HG02678 (cell line): ENCODE results near the gene RIN3.

Experiments
- ATAC-seq: cut with Tn5 transposase; IDR thresholded peaks from one replicate; pipeline ENCODE4 v1.9.1; 2021; ENCODE audit warnings: mild to moderate bottlenecking, moderate library complexity; ENCODE audit not compliant: unreplicated experiment

The RIN3 gene

DNA sequence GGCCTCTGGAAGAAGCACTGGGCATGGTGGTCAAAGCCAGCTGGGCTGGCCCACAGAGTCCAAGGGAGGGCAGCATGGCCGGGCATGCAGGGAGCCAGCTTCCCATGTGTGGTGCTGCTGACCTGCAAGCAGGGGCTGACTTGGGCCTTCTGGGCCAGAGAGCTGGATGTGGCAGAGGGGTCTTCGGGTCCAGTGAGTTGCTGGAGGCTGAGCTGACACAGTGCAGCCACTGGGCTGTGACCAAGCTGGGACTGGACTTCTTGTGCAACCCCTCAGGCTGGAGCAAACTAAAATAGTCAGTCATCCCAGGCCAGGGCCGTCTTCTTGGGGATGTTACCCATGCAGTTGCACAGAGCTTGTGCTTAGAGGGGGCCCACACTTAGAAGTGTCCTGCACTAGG lies 7.3 kb upstream of the RIN3 start:
- no peak for ATAC-seq

DNA sequence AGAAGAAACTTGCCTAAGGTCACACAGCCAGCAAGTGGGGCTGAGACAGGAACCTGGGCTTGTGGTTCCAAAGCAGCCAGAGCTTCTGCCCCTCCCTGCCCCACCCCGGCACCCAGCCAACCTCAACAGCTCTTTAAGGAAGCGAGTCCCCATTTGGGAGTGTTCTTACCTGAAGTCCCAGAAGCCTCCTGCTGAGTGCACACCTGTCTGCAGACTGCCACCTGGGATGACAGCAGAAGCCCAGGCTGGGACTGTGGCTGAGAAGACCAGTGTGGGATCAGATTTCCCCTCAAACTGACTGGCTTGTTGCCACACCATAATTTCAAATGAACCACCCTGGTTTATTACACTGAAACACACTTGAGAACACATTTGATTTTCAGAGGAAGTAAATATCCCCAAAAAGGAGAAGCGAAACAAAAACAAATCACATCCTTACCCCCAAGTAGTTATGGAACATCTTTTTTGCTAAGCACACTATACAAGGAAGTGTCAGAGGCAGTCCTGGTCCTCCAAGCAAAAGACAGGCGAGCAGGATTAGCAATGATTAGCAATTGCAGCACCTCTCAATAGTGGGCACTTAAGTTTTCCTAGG lies 6.3 kb upstream of the RIN3 start:
- ATAC-seq = peak; percentile 64

DNA sequence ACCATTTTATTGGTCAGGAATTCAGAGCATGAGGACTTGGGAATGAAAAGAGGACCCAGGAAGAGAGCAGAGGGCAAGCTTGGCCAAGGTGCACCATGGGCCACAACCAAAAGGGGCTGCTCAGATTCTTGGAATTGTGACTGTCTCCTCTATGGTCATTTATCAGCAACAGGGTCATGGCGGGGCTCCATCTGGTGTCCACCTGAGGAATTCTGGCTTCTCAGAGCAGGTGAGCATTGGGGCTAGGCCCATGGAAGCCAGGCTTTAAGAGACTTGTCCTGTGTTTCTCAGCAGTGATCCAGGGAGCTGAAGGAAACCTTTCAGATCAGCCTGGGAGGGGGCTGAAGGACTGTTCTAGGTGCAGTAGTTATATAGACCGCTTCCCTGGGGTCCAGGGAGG lies 2.6 kb upstream of the RIN3 start:
- no peak for ATAC-seq

DNA sequence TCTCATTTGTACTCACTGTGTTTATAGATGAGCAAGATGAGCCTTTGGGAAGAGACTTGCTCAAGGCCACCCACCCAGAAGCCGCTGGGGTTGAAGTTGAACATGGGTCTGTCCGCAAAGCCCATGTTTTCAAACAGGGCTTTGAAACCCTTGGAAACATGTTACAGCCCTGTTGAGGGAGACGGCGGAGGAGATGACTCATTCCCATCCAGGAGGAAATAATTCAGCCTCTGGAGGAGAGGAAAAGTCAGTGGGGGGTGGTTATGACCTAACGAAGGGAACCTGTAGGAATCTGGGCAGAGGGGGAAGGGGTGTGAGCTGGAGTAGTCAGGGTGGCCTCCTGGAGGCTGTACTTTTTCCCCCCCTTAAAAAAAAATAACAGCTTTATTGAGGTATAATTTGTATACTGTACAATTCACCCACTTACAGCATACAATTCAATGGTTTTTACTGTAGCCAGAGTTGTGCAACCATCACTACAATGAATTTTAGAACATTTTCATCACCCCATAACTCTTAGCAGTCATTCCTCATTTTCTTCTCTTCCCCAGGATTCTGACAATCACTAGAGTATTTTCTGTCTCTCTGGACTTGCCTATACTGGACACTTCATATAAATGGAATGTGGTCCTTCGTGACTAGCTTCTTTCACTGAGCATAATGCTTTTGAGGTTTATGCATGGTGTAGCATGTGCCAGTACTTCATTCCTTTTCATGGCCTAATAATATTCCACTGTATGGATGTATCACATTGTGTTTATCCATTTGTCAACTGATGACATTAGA lies 1.9 kb upstream of the RIN3 start:
- ATAC-seq = no peak

DNA sequence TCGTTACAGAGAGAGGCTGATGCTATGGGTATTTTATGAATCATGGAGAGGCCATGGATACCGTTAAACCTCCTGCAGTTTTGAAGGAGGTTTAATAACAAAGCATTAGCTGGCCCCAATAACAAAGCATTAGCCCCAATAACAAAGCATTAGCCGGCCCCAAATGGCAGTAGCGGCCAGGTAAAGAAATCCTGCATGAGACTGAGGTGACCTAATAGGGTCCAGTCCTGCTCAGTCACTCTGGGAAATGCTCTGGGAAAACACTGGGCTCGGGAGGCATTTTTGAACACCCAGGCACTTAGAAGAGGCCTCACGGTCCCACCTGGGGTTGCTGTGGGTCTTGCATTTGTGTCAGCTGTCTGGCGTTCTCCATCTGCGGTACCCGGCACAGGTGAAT lies 776 bp upstream of the RIN3 start:
- no peak for ATAC-seq

DNA sequence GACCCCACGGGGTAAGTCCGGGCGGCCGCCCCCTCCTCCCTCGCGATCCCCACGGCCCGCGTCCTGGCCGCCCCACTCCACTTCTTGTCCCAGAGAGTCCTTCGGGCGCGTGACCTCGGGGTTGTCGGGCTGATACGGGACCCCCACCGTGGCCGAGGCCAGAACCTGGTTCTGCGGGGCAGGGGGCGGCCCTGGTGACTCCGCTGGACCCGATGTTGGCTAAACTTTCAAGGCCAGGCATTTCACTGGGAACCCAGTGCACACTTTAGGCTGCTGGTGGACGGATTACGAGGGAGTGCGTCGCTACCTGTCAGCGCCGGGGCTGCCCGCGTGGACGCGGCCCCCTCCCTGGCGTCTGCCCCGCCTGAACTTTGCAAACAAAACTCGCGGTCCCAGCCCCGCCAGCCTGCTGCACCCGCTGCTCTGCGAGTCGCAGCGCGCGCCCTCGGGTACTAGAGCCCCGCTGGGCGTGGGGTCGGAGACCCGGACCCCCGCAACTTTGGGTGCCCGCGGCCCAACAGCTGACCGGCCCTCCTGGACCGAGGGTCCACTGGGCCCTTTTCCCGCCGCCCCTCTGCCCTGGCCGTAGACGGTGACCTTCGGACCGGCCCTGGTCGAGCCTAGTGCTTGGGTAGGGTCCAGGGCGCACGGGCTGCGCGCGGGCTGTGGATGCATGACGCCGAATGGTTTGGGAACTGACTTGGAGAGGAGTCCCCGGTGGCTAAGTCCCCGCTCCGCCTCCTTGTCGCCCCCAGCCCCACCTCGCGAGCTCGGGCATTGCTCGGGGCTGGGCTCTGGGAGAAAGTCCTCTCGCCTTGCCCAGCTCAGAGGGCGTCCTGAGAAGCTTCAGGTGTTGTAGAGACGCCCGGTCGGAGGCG lies 624 bp downstream of the RIN3 start:
- peak; percentile 30 for ATAC-seq

DNA sequence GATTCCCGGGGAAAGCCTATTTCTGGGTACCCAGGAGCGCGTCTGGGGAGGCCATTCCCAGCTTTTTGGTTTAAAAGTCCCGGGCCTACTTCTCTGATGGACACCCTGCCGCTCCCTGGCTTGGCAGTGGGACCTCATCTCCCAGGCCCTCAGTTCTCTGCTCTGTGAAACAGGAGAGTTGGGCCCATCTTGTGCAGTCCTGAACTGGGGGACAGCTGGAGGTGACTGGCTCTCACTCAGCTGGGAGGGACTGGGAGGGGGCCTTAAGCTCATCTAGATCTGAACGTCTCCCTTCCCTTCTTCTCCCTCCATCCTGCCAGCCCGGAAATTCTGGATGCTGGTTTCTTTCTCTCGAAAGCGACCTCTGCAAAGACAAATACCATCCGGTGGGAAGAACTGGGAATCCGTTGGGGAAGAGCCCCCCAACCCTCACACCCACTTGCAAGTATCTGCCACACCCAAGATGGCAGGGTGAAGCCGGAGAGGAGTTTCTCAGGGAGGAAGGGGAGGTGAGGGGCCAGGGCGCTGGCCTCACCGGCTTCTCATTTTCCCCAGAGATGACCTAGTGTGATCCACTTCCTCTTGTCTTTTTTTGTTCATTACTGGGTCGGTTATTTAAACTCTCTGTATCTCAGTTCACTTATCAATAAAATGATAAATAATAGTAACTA lies 1.4 kb downstream of the RIN3 start:
- no peak for ATAC-seq

DNA sequence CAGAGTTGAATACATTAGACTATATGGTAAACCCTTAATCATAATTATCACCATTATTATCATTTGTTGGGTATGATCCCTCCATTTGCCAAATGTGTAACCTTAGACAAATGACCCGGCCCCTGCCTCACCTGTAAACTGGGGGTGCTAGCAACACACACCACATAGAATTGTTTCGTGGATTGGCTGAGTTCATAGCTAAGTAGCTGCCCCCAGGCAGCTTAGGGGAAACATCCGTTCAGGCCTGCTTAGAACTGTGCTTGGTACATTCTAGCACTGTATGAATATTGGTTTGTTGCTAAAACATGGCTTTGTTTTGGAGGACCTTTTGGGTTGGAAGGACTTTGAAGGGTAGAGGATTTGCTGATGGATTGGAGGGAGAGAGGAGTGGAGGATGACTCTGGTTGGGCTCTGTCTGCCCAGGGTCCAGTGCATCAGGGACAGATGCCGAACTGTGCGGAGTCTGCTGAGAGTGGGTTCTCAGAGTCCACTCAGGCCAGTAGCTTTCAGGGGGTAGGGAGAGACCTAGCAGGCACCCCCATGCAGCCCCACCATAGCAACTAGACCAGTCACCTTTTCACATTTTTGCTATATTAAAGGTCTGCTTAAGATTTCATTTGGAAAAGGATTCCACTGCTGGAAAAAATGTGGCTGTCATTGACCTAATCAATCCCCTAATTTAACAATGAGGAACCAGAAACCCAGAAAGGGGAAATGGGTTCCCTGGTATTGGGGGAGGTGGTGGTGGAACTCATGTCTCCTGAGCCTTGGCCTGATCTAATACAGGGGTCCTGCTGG lies 2.2 kb downstream of the RIN3 start:
- ATAC-seq = no peak

DNA sequence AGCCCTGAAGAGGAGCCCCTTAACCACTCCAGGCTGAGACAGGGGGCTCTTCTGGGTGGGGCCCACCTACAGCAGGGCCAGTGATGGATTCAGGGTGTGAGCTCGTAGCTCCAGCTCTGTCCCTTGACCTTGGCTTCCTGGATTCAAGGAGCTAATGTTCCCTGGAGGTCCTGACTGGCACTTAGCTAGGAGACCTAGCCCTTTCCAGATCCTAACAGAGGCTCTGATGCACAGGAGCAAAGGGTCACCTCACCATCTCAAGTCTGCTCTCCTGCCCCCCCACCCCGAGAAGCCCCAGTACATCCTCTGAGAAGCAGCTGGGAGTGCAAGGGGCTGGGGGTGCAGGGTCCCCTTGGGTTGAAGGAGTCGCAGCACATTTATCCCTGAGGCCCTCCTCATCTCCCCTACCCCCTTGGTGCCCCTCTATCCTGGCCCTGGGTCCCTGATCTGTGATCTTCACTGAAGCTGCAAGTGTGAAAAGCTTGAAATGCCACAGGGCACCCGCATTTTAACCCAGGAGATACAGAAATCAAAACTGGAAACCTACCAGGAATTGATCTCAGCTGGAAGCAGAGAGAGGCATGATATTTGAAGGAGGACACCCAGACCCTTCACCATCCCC lies 2.9 kb downstream of the RIN3 start:
- ATAC-seq = no peak

DNA sequence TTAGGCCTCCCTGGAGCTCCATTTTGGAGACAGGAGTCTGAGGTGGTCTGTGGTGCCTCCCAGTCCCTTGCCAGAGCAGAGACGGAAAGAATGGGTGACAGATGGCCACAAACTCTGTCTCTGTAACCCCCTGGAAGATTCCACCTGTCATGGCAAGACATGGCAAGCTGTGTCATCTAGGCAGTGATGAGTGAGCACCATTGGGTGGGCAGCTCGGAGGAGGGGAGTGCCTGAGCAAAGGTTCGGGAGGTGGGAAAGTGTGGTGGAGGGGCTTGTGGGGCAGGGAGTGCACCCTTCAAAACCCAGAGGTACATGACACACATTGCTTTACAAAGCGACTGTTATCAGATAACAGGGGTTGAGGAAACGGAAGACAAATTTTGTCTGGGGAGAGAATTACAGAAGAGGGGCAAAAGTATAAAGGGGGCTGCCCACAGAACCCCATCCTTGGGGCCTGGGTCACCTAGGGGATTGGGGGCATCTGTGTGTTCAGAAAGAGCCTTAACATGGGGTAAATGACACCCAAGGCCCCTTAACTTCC lies 3.5 kb downstream of the RIN3 start:
- ATAC-seq = no peak

DNA sequence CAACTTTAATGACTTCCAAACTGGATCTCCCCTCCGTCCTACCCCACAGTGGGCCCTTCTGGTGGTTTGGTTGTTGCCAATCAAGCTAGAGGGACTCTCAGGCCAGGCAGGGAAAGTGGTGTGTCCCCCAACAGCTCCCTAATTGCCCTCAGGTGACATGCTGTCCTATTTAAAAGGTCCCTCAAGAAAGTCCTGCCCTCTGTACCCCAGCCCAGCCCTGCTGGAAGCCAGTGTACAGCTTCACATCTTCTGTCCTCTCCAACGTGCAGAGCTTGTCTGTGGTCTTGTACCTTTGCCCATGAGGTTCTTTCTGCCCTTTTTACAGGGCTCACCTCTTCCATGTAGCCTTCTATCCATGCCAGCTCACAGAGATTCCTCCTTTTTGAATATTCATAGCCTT lies 4.2 kb downstream of the RIN3 start:
- ATAC-seq = no peak

DNA sequence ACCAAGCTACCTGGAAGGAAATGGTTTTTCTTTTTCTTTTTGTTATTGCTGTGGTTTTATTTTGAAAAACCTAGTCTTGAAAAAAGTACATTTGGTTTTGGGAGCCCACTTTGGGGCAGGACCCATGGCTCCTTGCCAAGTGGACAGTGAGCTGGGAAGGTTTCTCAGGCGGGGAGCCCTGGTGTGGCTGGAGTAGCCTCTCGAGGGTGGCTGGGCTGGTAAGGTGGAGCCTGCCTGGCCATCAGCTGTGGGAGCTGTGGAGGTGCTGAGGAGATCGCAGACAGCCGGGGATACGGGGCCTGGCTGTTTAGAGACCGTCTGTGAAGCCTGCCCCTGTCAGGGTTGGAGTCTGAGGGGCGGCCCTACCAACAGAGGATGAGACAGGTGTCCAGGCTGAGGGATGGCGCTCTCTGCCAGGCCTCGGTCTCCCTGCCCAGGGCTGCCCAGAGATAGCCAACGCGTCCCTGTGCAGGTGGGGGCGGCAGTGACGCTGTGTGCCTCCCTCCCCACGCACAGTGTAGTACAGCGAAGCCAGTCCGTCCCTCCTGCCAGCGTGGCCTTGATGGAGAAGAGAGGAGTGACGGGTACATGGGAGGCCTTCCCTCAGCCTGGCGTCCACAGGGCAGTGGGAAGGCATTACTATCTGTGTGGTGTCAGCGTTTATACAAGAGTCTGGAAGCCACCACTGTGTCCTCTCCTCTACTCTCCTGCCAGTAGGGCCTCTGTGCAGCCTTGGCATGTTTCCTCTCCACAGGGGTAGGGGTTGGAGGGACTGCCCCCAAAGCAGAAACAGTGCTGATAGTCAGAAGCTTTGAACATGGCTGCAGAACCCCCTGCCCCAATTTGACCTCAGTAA lies 5.9 kb downstream of the RIN3 start:
- ATAC-seq = no peak

DNA sequence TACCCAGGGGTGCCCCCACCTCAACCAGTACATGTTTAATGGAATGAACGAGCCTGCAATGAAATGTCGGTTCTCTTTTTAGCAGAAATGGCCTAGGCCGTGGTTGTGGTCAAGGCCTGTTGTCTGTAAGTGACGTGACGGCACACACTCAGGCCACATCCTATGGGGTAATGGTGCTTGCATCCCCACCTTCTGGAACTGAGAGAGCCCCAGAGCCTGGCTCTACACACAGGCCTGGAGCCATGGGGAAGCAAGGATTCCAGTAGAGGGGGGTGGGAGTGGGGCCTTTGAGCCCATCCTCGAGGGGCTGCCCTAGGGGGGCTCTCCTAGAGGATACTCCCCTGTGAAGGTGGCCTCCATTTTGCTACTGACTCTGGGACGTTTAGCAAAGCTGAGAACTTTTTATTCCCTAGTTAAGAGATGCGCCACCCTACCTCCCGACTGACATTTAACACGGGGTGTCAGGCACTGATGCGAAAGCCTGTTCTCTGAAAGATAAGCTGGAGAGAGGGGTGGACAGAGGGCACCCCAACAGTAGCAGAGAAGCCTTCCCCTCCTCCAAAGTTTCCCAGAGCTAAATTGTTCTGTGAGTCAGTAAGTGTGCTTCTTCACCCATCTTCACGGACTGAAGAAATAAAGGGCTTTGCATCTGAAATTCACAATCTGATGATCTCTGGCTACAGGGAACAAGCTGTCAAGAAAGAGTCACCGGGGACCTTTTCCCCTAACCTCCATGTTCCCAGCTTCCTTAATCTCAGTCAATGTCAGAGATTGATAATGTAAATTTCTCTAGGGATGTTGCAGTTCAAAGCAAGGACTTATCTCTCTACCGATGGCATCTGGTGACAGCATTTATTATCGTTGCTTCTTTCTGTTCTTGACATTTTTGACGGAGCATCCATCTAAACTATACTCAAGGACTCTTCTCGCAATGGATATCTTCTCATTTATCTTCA lies 6.8 kb downstream of the RIN3 start:
- no peak for ATAC-seq

DNA sequence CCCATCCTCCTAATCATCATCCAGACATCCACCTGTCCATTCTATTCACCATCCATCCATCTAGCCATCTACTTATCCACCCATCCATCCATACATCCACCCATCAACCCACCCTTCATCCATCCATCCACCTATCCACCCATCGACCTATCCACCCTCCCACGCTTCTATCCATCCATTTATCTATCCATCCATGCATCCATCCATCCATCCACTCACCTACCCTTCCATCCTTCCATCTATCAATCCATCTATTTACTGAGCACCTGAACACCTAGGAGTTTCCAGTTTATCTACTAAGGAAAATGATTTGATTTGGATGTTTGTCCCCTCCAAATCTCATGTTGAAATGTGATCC lies 7.5 kb downstream of the RIN3 start:
- no peak for ATAC-seq

DNA sequence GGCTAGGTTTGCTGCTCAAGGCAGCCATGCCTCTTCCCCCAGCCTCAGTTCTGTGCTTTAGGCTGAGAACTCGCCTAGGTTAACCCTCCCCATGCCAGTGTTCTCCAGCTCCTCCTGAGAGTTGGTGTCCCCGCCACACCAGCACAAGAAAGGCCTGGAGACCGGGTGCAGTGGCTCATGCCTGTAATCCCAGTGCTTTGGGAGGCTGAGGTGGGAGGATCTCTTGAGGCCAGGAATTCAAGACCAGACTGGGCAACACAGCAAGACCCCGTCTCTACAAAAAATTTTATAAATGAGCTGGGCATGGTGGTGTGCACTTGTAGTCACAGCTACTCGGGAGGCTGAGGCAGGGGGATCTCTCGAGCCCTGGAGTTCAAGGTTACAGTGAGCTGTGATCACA lies 10.2 kb downstream of the RIN3 start:
- no peak for ATAC-seq

DNA sequence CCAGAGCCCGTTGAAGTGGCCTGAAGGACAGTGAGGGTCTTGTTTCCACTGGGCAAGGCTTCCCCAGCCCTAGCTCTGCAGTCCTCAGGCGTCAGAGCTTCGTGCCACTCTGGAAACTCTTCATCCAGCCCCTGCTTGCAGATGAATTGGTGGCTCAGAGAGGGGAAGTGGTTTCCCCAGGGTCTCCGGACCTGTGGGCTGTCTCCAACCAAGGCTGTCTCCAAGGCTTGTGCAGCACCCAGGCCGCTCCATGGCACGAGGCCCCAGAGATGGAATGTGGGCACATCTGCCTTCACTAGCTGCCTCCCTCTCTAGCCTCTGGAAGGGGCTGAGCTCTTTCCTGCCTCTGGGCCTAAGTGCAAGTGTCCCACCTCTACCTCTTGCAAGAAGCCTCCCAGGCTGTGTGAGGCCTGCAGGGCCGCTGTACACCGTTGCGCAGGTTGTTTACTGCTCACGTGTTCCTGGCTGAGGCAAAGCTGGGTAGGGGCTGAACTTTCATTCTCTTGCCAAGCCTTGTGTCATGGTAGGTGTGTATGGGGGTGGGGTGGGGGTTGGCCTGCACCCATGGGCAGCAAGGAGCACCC lies 11.1 kb downstream of the RIN3 start:
- ATAC-seq = no peak

DNA sequence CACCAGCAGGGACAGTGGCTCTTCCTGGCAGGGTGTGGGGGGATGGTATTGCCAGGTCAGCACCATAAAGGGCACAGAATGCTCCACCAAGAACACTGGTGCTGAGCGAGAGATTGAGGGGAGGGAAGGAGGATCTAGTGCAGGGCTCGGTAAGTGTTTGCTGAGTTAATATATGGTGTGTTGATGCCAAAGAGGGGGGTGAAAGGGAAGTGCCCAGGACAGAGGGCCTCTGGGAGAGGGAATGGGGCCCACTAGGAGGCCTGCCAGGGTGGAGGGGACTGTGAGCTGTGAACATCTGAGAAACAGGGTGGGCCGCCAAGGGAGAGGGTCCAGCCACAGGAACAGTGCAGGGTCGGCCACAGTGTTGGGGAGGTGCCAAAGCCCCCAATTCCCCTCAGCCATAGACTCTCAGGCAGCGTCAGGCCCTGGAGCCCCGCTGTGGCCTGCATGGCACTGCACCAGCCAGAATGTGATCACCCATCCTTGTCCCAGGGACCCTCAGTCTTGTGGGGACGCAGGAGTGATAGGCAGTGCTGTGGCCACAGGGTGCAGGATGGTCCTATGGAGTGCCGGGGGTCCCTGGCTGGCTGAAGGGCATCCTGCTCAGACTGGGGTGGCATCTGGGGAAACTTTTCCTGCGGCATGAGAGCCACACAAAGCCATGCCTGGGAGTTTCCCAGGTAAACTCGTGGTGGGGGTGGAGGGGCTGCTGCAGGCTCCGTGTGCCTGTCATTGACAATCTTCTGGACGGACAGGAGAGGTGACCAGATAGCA lies 11.9 kb downstream of the RIN3 start:
- ATAC-seq = no peak
